Gastrocnemius medialis (tissue), 4 donors: ENCODE measurements around the gene TPTE.
"Not testable (repeated sequence)": the region's sequence is repeated elsewhere in the genome, so short reads cannot be mapped to it uniquely, and the experiment has no call there.

Experiments used
- CTCF ChIP-seq, 5 experiments: fragments of 450-650 bp in 3 of 5; fragments of 200-600 bp in 2 of 5; sonication (generic) in 2 of 5; IDR thresholded peaks in 4 of 5; conservative IDR thresholded peaks in 1 of 5; 1 replicate in 4 of 5; 2 replicates in 1 of 5; pipeline ENCODE4 v1.5.1; 2016 to 2019; ENCODE audit warnings: antibody characterized with exemption in 5 of 5, mild to moderate bottlenecking in 3 of 5, moderate library complexity in 3 of 5
- POLR2A ChIP-seq, 2 donors: fragments of 450-650 bp; IDR thresholded peaks; one replicate each; pipeline ENCODE4 v1.6.1; 2017; ENCODE audit warnings: antibody characterized with exemption in 2 of 2, mild to moderate bottlenecking in 2 of 2, moderate library complexity in 2 of 2

DNA sequence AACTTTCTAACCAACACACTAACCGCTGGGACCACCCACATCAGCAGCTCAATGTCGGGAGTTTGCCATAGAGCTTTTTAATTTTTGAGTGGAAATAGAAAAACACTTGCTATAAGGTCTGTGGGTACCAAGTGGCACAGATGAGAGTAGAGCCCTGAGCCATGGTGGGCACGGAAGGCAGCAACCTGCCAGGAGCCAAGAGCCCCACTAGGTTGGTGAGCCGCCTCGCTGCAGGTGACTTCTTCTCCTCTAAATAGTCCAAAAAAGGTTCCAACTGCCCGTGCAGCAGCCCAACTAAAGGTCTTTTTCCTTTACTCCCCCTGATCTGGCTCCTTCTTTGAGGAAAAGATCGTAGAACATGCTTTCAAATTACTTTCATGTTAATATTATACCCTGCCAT is 85.7 kb downstream of the TPTE start:
- TF ChIP-seq POLR2A (IDR thresholded peaks at IDR 0.05); CTCF (IDR thresholded peaks at IDR 0.05 in 4 of 5, conservative IDR thresholded peaks at IDR 0.05 in 1 of 5): not testable (repeated sequence)
